ENCODE results near the gene ADAMTS13. TPM values are rescaled to one million over a fixed set of nuclear protein-coding genes. Genes with fewer than 3 reads are reported as not detected.

The ADAMTS13 gene
- total RNA-seq, 2 experiments from 2014 or later = 2.2 to 2.6 TPM

DNA sequence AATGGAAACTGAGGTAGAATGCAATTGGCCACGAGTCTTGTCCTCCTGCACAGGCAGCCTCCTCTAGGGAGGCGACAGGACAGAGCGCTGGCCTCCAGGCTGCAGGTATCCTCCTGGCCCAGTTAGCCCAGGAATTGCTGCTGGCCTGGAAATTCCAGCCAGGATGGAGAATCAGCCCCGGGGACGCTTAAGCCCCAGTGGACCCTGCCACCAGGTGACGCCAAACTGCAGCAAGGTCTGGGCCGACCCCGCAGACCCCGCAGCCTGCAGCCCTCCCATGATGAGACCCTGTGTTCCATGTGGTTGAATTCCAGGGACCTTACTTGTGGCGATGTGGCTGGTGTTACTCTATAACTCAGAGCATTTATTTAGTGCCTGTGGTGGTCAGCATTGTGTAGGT lies 44.9 kb downstream of the ADAMTS13 start:
- Mint-ChIP-seq H3K4me1 (ENCODE audit: low read depth) (no peaks in the 10 kb centered on the region), H3K4me3 (no peak overlapping the region), H3K27me3 (no peaks in the 10 kb centered on the region), H3K9me3 (no peaks in the 10 kb centered on the region), H3K36me3 (ENCODE audit: low read depth) (no peaks in the 10 kb centered on the region), H3K27ac (no peak overlapping the region)
- ATAC-seq (ENCODE audit: poor library complexity) = no peak
- H3K27ac ChIP-seq (ENCODE audit: low read depth in 1 of 2, low read length in 2 of 2) = no peak overlapping the region
- no peak overlapping the region for H3K4me3 ChIP-seq (ENCODE audit: low read length)
- CTCF ChIA-PET = no interaction called here
- no peaks in the 10 kb centered on the region for H3K27me3 ChIP-seq (ENCODE audit: control insufficient read depth in 1 of 2, insufficient read depth in 2 of 2, low read length in 2 of 2)
- no peaks in the 10 kb centered on the region for H3K4me1 ChIP-seq (ENCODE audit: insufficient read depth, low read length)
- POLR2A ChIA-PET = no interaction called here
- H3K36me3 ChIP-seq (ENCODE audit: insufficient read depth, low read length) = no peaks in the 10 kb centered on the region
- no peaks in the 10 kb centered on the region for H3K9me3 ChIP-seq (ENCODE audit: control insufficient read depth in 1 of 2, insufficient read depth in 1 of 2, low read length in 2 of 2)
- TF ChIP-seq, protein P1, sequence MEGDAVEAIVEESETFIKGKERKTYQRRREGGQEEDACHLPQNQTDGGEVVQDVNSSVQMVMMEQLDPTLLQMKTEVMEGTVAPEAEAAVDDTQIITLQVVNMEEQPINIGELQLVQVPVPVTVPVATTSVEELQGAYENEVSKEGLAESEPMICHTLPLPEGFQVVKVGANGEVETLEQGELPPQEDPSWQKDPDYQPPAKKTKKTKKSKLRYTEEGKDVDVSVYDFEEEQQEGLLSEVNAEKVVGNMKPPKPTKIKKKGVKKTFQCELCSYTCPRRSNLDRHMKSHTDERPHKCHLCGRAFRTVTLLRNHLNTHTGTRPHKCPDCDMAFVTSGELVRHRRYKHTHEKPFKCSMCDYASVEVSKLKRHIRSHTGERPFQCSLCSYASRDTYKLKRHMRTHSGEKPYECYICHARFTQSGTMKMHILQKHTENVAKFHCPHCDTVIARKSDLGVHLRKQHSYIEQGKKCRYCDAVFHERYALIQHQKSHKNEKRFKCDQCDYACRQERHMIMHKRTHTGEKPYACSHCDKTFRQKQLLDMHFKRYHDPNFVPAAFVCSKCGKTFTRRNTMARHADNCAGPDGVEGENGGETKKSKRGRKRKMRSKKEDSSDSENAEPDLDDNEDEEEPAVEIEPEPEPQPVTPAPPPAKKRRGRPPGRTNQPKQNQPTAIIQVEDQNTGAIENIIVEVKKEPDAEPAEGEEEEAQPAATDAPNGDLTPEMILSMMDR (IDR thresholded peaks at IDR 0.05) = no peak
- no peak for DNase-seq
- intact Hi-C loops (cut with DNase I, micrococcal nuclease) = loop anchor here in 1 of 2 experiments (10.0 kb wide), 1 partner anchor 558 kb away; the partner anchor contains the start of gene BRD3OS

DNA sequence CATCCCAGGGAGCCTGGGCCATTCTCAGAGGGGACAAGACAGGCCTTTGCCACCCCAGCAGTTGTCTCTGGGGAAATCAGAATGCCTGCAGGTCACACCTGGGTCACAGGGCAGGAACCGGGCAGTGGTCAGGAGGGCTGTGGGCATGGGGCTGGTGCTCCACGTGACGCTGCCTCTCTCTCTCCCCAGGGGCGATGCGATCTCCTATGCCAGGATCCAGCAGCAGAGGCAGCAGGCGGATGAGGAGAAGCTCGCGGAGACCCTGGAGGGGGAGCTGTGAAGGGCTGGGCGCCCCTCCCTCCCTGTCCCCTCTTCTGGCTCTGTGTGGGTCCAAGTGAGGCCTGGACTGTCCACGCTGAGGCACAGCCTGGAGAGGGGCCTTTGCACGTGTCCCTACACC lies 46.2 kb downstream of the ADAMTS13 start:
- no peaks in the 10 kb centered on the region for H3K9me3 Mint-ChIP-seq
- no peak for DNase-seq

DNA sequence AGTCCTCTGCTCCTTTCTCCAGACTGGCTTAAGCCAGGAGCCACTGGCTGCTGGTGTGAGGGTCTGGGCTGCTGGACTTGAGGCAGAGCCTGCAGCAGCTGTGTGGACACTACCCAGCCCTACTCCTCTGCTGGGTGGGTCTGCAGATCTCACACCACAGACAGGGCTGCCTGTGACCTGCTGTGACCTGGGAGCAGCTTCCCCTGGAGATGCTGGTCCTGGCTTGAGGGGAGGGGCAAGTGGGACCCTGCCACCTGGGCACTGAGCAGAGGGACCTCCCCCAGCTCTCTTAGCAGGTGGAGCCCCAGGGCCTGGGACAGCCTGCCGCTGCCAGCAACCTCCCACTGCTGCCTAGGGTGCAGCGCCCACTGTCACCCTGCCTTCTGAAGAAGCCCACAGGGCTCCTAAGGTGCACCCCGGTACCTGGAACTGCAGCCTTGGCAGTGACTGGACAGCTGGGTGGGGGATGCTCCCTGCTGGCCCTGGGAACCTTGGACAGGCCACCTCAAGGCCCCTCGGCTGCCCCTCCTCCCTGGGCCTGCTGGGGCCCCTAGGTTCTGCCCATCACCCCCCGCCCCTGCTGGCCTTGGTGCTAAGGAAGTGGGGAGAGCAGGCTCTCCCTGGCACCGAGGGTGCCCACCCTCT lies 46.7 kb downstream of the ADAMTS13 start:
- Mint-ChIP-seq H3K9me3 (no peaks in the 10 kb centered on the region), H3K4me1 (ENCODE audit: low read depth) (no peaks in the 10 kb centered on the region), H3K4me3 (no peak overlapping the region), H3K27ac (no peak overlapping the region), H3K36me3 (ENCODE audit: low read depth) (no peaks in the 10 kb centered on the region), H3K27me3 (no peaks in the 10 kb centered on the region)
- ATAC-seq (ENCODE audit: poor library complexity) (no peak), DNase-seq (no peak)
- intact Hi-C loops (cut with DNase I, micrococcal nuclease) = loop anchor here in 1 of 2 experiments (10.0 kb wide), 1 partner anchor 556 kb away; the partner anchor contains the start of gene BRD3OS
- Histone ChIP-seq H3K4me1 (ENCODE audit: insufficient read depth, low read length) (no peaks in the 10 kb centered on the region), H3K36me3 (ENCODE audit: insufficient read depth, low read length) (no peaks in the 10 kb centered on the region), H3K27me3 (ENCODE audit: control insufficient read depth in 1 of 2, insufficient read depth in 2 of 2, low read length in 2 of 2) (no peaks in the 10 kb centered on the region), H3K27ac (ENCODE audit: low read depth in 1 of 2, low read length in 2 of 2) (no peak overlapping the region), H3K4me3 (ENCODE audit: low read length) (no peak overlapping the region), H3K9me3 (ENCODE audit: control insufficient read depth in 1 of 2, insufficient read depth in 1 of 2, low read length in 2 of 2) (no peaks in the 10 kb centered on the region)
- TF ChIP-seq, protein P1 (IDR thresholded peaks at IDR 0.05) = no peak
- ChIA-PET POLR2A (no interaction called here), CTCF (no interaction called here)

More for the DNA sequence above, 46.2 kb downstream of the ADAMTS13 start:
- intact Hi-C loops (cut with DNase I, micrococcal nuclease) = loop anchor here in 1 of 2 experiments (10.0 kb wide), 1 partner anchor 556 kb away; the partner anchor contains the start of gene BRD3OS
- Mint-ChIP-seq H3K4me1 (ENCODE audit: low read depth) (no peaks in the 10 kb centered on the region), H3K36me3 (ENCODE audit: low read depth) (no peaks in the 10 kb centered on the region), H3K27me3 (no peaks in the 10 kb centered on the region), H3K4me3 (no peak overlapping the region), H3K27ac (no peak overlapping the region)
- Histone ChIP-seq H3K36me3 (ENCODE audit: insufficient read depth, low read length) (no peaks in the 10 kb centered on the region), H3K9me3 (ENCODE audit: control insufficient read depth in 1 of 2, insufficient read depth in 1 of 2, low read length in 2 of 2) (no peaks in the 10 kb centered on the region), H3K27me3 (ENCODE audit: control insufficient read depth in 1 of 2, insufficient read depth in 2 of 2, low read length in 2 of 2) (no peaks in the 10 kb centered on the region), H3K4me3 (ENCODE audit: low read length) (no peak overlapping the region), H3K4me1 (ENCODE audit: insufficient read depth, low read length) (no peaks in the 10 kb centered on the region), H3K27ac (ENCODE audit: low read depth in 1 of 2, low read length in 2 of 2) (no peak overlapping the region)
- ChIA-PET CTCF (no interaction called here), POLR2A (no interaction called here)
- TF ChIP-seq, protein P1 (IDR thresholded peaks at IDR 0.05) = no peak
- ATAC-seq (ENCODE audit: poor library complexity) = no peak

Measured in CD4-positive, alpha-beta T cell (primary cell).